Activated naive CD4-positive, alpha-beta T cell treated with Interleukin-2 at 50 U/mL for 16 hours (primary cell): Measurements from ENCODE around the gene PRR12.
A peak's percentile ranks its signal among the peaks of the same experiment; 100 is the strongest.

Source experiments
- DNase-seq: peaks from one replicate; pipeline ENCODE4 v3.0.0-alpha.2; 2020

The PRR12 gene

GRCh38 chr19:49651820-49652550, 61.0 kb downstream of the PRR12 start:
- DNase-seq: no peak

- no peak for DNase-seq
Measured at GRCh38 chr19:49652551-49653465, 61.8 kb downstream of the PRR12 start.

GRCh38 chr19:49653466-49653806, 62.5 kb downstream of the PRR12 start:
- no peak for DNase-seq

GRCh38 chr19:49654581-49654980, 63.6 kb downstream of the PRR12 start:
- DNase-seq: no peak

GRCh38 chr19:49655570-49656455, 64.8 kb downstream of the PRR12 start:
- DNase-seq: no peak

DNA sequence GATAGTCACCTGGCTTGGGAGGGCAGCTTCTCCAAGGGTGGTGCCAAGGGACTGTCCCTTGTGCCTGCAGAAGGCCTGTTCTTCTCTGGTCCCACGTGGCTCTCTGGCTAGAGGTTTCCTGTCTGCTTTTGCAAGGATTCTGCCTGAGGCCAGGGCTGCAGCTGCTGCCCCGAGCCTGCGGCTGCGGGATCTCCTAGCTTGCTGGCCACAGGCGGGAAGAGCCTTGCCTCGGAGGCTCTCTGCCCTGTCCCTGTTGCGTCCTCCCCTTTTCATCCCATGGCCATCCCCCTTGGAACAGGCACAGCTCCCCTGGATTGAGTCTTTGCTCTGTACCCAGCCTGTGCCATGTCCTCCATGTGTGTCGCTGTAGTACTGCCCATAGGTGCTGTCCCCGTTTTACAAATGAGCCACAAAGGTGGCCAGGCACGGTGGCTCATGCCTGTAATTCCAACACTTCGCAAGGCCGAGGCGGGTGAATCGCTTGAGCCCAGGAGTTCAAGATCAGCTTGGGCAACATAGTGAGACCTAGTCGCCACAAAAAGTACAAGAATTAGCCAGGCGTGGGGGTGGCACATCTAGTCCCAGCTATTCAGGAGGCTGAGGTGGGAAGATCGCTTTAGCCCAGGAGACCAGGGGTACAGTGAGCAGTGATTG, 65.6 kb downstream of the PRR12 start:
- DNase-seq: no peak

- no peak for DNase-seq
Measured at GRCh38 chr19:49657493-49658138, 66.6 kb downstream of the PRR12 start.

GRCh38 chr19:49658139-49658517, 67.1 kb downstream of the PRR12 start:
- no peak for DNase-seq

DNA sequence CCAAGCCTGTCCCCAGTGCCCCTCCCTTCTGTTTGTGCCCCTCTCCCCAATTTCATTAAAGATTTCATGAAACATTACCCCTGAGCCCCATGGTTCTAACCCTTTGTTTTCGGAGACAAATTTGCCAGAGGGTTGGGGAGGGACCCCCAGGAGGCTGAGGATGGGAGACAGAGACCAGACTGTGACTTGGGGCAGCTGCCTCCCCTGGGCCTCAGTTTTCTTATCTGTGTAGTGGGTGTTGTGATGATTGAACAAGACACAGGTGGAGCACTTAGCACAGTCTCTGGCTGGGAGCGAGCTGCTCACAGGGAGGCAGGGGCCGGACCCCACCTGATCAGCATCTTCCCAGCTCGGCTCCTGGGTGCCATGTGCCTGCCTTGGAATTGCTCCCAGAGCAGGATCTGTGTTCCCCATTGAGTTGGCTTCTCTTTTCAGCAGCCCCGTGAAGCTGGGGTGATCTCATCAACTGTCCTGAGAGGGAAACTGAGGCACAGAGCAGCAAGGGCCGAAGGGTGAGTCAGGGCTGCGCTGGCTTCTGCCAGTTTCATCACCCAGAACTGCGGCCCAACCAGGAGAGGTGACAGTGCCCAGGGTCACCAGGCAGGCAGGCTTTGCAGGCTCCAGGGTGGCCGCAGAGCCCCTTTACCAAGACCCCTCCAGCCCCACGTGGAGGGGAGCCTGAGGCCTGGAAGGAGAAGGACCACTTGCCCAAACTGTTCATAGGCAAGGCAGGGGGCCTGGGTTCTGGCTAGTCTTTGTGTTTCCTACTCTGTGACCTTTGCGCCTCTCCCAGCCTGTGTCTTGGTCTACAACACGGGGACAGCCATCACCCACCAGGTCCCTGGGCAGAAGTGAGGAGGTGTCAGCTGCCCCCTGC, 67.8 kb downstream of the PRR12 start:
- no peak for DNase-seq

DNA sequence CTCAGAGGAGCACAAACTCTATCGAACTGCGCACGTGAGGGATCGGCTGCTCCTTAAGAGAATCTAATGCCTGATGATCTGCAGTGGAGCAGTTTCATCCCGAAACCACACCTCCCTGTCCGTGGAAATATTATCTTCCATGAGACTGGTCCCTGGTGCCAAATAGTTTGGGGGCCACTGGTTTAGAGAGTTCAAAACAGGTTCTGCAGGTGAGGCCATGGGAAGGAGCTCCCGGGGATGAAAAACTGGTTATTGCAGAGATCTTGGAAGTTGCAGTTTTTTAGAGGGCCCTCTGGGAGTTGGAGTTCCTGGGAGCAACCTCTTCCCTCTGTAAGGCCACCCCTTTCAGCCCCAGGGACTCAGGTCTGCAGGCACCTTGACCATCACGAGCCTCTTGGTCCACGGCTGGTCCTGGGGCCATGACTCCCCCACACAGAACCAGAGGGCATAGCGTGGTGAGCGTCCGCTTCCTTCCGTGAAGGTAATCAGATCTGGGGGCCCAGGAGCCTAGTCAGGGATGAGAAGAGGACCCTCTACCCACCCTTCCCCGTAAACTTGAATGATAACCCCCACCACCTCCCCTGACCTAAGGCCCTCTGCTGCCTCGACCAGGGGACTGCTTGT, 69.5 kb downstream of the PRR12 start:
- no peak for DNase-seq

GRCh38 chr19:49662011-49662410, 71.0 kb downstream of the PRR12 start:
- DNase-seq: no peak

- no peak for DNase-seq
Measured at GRCh38 chr19:49663224-49663623, 72.2 kb downstream of the PRR12 start.

- DNase-seq: peak; percentile 90
Measured at GRCh38 chr19:49664171-49665035, 73.4 kb downstream of the PRR12 start.

- no peak for DNase-seq
Measured at GRCh38 chr19:49665036-49665350, 74.0 kb downstream of the PRR12 start.

DNA sequence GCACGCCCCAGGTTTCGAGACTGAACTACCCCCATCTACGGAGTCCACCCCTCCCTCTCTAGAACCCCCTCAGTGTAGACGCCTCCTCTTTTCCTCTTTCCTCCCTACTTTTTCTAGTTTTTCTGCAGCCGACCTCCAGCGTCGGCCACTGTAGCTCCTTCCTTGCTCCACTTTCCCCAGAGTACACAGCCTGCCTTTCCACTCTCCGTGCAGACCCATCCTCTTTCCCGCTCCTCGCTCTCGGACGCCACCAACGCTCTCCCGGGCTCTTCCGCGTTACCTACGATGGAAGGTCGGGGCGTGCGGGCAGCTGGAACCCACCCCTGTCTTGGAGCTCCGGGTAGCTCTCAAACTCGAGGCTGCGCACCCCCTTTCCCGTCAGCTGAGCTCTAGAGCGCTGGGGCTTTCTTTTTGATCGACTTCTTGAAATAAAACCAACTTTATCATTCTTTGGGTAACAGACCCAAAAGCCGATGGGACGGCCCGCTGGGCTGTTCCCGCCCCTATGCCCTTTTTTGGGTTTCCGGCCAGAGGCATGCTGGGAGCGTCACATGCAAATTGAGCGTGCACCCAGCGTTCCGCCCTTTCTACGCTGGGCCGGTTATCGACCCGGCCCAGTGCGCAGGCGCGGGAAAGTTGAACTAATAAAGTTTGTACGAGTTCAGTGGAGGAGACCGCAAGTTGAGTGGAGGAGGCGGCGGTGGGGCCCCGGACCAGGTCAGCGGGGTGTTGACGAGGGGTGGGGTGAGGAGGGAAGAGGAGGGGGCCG, 74.6 kb downstream of the PRR12 start, which contains the start of the genes BCL2L12 and IRF3:
BCL2L12 (plus strand) TSS at position 583 of the 769 bp plus-strand sequence. CDS start 760 bp downstream, outside the sequence.
IRF3 (minus strand) TSS at position 507 of the 769 bp plus-strand sequence. CDS start 1,019 bp downstream, outside the sequence.
- DNase-seq: peak; percentile 99

DNA sequence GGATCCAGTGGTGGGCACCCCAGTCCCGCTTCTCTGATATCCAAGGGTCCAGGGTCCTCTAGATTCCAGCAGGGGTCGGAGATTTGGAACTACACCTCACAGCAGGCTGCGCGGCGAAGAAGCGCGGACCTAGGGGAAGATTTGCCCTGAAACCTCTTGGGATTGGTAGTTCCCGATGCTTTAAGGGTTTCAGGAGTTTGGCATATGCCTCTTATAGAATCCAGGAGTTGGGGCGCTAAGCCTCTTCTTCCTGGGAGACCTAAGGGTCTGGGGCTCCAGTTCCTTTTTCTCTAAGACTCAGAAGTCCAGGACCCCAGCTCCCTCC, 75.1 kb downstream of the PRR12 start:
- DNase-seq: no peak

DNA sequence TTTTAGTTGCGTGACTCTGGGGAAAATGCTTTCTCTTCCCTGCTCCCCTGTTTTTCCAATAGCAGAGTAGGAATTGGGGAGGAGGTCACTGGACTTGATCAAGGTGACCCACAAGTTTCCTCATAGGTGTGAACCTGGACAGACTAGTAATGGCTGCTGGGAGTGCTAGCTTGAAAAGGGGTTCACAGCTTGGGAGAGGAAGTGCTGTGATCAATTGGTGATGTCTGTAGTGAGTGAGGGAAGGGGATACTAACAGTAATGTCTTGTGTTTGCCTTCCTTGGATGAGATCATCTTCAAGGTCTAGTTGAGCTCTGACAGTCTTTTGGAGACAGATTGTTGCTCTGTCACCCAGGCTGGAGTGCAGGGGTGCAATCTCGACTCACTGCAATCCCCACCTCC, 76.5 kb downstream of the PRR12 start:
- DNase-seq: no peak

DNA sequence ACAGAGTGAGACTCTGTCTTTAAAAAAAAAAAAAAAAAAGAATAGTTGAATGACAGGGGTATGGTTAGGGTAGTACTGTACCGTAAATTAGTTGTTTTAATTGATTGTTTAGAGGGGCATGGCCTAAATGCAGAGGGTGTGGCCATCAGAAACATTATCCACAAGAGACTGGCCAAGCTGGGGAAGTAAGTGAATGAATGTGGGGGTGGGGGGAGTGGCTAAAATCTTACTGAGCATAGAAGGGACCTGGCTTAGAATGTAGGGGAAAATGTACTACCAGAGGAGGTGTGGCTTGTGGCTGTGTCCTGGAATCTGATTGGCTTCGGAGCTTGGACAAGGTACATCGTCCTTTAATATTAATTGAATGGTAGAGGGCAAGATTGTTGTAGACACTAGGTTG, 78.5 kb downstream of the PRR12 start:
- DNase-seq: no peak
